Right renal cortex interstitium (tissue), 3 donors: Measurements from ENCODE around the gene ZNF277. TPM values are rescaled to one million over a fixed set of nuclear protein-coding genes. Genes with fewer than 3 reads are reported as not detected.
"Not testable (repeated sequence)": the region's sequence is repeated elsewhere in the genome, so short reads cannot be mapped to it uniquely, and the experiment has no call there.

Source experiments
- DNase-seq, 3 donors: peaks; one replicate each; pipeline ENCODE4 v3.0.0-alpha.2; 2013; ENCODE audit warnings: low read depth in 3 of 3, low spot score in 2 of 3
- polyA plus RNA-seq, 3 donors: library from polyadenylated mRNA; unstranded; fragments of 120-200 nt; gene quantifications; one replicate each; pipeline ENCODE4 v1.2.1, GENCODE V29; 2013; ENCODE audit not compliant: insufficient read length in 3 of 3

The ZNF277 gene
- polyA plus RNA-seq, 3 donors = 39.1 to 45.1 (median 42.0) TPM

DNA sequence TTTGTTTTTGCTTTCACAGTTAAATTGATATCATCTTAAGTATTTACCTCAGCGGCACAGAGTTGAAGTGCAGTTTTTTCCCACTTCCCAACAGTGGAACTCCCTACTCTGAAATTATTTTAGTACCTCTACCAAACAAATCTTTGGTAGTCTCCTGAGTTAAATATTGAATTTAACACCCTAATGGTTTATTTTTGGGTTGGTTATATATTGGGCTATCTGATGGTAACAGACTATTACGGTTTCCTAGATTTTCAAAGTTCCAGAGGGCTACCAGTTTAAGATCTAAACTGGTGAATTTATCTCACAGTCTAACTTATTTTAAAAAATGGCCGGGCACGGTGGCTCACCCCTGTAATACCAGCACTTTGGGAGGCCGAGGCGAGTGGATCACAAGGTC lies 1.3 kb downstream of the ZNF277 start:
- no peak for DNase-seq

DNA sequence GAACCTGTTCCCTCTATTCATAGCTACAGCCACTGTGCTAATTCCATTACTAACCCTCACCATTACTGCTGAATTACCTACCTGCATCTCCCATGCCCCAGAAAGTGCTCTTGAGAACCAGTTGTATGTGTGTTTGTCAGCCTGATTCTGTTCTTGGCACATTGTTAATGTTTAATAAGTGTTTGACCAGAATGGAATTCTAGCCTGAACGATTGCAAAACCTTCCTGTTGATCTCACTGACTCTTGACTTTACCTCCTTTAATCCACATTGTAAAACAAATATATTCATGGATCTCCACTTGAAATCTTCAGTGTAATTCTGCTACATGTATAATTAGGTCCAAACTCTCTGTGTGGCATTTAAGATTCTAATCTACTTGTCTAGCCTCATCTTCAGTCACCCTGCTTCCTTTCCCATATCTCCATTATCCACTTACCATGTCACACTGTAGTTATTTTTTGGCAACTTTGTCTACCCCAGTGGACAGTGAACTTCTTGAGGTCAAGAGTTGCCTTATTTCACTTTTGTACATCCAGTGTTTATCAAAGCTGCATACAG lies 4.9 kb downstream of the ZNF277 start:
- no peak for DNase-seq

DNA sequence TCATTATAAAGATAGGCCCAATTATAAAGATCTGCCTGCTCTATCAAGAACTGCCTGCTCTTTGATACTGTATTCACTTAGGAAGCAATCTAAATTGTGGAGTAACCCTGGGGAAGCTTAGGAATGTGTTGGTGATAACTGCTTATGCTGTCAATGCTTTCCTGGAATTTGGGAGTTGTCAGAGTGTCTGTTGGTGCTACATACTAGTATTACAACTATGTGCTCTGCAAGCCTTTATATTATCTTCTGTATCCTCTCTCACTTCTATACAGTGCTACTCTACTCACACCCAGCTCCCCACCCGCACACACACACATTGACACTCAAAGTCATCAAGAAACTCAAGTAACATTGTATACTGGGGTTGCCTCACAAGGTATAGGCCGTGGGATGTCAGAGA lies 6.1 kb downstream of the ZNF277 start:
- no peak for DNase-seq

- DNase-seq = no peak
Observed at GRCh38 chr7:112213735-112214134, 7.2 kb downstream of the ZNF277 start.

DNA sequence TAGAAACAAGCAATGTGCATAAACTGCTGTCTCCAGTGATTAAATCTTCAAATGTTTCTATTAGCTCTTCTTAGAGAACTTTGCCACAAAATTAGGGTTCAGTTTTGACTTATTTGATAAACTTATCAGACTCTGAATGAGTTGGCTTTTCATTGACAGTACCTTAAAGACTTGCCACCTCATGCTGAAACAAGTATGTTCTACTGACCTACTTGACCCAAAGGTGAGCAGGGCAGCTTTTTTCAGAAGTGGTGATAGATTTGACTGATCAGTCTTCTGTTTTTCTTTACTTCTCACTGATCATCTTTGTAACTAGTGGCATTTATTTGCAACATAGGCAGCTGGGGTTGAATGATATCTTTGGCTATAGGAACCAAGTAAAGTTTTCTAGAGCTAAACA lies 7.8 kb downstream of the ZNF277 start:
- DNase-seq = no peak

DNA sequence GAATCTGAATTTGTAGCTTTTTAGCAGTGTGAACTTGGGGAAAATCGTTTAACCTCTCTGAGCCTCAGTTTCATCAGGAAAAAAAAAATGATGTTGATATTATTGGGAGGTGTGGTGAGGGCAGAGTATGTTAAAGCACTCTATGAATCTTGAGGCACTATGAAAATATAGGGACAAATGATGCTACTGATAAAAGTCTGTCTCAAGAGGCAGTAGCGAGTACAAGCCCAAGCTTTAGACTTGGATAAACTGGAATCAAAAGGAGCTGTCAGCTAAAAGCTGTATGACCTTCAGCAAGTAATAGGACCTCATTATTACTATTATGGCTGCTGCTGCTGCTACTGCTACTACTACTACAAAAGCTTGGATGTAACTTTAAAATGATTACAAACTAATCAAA lies 8.4 kb downstream of the ZNF277 start:
- DNase-seq = no peak

DNA sequence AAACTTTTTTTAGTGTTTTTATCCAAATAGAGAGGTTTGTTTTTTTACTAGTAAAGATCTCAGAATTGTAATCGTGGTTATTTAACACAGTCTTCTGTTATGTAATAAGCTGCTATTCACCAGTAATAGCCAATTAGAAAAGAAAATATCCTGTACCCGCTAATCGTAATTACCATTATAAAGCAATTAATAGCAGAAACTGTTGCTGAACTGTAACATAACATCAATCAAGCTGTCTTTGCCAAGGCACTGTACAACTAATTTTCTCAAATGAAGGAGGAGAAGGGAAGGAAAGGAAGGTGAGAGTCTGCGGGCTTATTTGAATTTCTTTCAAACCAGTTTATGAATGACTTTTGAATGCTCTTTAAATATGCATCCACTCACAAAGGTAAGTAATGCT lies 9.3 kb downstream of the ZNF277 start:
- no peak for DNase-seq

DNA sequence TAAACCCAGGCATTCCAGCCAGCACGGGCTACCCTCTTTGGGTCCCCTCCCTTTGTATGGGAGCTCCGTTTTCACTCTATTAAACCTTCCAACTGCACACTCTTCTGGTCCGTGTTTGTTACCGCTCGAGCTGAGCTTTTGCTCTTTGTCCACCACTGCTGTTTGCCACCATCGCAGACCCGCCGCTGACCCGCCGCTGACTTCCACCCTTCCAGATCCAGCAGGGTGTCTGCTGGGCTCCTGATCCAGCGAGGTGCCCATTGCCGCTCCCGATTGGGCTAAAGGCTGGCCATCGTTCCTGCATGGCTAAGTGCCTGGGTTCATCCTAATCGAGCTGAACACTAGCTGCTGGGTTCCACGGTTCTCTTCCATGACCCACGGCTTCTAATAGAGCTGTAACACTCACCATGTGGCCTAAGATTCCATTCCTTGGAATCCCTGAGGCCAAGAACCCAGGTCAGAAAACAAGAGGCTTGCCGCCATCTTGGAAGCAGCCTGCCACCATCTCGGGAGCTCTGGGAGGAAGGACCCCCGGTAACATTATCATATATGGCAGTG lies 14.5 kb downstream of the ZNF277 start:
- no peak for DNase-seq

- DNase-seq = no peak
Observed at GRCh38 chr7:112223310-112223709, 16.8 kb downstream of the ZNF277 start.

- DNase-seq = no peak
Observed at GRCh38 chr7:112224186-112224585, 17.7 kb downstream of the ZNF277 start.

GRCh38 chr7:112225006-112225405 lies 18.5 kb downstream of the ZNF277 start:
- DNase-seq = no peak

- DNase-seq = no peak
Observed at GRCh38 chr7:112226701-112227276, 20.3 kb downstream of the ZNF277 start.

- DNase-seq = no peak
Observed at GRCh38 chr7:112228632-112229031, 22.1 kb downstream of the ZNF277 start.

DNA sequence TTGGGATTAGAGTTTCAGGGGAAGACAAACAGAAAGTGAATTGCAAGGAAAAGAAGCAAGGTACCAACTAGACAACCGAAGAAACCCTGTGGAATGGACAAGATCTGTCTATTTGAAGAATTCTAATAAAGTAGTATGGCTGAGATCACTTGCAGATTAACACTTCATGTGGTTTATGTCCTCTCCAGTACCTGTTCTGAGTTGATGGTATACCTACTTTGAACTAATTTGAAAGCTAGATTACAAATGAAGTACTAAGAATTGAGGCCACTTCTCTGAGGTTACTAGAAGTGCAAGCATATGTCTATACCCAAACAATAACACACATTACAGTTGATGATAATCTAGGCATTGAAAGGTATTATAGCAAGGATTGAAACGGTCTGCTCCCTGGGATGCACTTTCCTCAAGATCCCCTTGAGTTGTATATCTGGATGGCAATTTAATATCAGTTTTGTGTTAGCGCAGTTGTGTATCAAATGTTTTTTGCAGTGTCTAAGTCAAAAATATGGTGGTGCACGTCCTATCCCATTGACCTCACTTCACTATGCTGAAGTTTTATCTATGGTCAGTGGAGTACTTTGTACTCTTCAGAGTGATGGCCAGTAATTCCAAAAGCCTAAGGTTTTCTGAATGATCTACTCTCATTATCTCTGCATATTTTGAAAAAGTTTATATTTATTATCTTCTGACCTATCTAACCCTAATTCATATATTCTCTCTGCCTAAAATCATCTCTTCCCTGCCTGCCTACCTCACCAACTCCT lies 25.9 kb downstream of the ZNF277 start:
- no peak for DNase-seq

DNA sequence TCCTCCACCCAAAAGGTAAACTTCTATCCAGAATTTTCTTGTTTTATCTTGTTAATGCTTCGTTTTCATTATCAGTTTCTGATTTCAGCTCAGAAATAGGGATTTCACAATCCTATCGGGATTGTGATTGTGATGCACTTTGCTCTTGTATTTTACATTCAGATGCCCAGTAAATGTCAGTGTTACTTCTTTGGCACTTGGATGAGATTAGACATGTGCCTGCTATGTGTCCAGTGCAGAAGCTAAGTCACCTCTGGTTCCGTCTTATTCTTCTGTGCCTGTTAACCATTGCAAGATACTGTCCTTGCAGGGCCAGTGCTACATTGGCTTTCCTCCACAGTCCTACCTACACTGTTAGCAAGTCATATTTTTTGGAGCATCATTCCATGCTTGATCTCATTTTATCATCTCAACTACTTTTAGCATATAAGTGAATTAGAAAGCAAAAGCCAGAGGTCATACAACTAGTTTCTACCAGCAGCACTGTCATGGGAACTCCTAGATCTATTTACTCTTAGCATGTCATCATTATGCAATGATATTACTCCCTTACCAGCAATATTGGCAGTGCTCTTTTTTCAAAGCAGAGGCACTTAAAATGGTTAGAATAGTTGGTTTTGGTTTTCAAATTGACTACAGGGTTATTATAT lies 26.7 kb downstream of the ZNF277 start:
- DNase-seq = no peak

DNA sequence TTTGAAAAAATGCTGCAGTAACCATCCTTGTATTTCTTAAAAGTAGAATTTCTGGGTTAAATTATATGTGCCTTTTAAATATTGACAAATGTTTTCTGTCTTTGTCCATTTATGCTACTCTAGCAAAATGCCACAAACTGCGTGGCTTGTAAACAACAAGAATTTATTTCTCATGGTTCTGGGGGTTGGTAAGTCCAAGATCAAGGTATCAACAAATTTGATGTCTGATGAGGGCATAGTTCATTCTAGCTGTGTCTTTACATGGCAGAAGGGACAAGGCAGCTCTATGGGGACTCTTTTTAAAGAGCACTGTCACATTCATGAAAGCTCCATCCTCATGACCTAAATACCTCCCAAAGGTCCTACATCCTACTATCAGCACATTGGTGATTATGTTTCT lies 27.7 kb downstream of the ZNF277 start:
- no peak for DNase-seq

GRCh38 chr7:112236597-112236996 lies 30.1 kb downstream of the ZNF277 start:
- DNase-seq = no peak

DNA sequence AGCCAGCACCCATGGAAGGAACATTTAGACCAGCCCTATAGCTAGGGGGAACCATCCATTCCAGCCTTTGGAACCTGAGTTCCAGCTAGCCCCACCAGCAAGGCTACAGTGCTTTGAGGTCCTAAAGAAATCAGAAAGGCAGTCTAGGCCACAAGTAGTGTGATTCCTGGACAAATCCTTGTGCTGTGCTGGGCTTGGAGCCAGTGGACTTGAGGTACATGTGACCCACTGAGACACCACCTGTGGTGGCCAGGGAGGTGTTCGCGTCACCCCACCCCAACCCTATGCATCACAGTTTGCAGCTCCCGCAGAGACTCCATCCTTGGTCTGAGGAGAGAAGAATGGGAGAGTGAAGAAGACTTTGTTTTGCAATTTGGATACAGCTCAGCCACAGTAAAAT lies 31.8 kb downstream of the ZNF277 start:
- DNase-seq = no peak

DNA sequence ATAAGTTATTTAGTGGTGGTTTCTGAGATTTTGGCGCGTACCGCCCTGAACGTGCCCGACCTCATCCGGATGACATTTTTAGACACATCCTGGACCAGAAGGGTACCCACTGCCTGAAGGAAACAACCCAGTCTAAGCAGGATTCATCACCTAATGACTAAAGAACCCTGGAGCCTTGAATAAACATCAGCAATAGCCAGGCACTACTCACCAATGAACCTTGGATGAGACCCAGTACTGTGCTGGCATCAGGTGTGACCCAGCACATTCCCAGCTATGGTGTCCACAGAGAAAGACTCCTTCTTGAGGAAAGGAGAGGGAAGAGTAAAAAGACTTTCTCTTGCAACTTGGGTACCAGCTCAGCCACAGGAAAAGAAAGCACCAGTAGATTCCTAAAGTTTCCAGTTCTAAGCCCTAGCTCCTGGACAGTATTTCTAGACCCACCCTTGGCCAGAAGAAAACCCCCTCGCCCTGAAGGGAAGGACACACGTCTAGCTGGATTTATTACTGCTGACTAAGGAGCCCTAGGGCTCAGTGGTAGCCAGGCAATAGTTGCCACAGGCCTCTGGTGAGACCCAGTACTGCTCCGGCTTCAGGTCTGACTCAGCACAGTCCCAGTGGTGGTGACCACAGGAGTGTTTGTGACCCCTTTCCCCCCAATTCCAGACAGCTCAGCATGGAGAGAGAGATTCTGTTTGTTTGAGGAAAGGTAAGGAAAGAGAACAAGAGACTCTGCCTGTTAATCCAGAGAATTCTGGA lies 32.5 kb downstream of the ZNF277 start:
- no peak for DNase-seq

GRCh38 chr7:112248598-112248997 lies 42.1 kb downstream of the ZNF277 start:
- no peak for DNase-seq

DNA sequence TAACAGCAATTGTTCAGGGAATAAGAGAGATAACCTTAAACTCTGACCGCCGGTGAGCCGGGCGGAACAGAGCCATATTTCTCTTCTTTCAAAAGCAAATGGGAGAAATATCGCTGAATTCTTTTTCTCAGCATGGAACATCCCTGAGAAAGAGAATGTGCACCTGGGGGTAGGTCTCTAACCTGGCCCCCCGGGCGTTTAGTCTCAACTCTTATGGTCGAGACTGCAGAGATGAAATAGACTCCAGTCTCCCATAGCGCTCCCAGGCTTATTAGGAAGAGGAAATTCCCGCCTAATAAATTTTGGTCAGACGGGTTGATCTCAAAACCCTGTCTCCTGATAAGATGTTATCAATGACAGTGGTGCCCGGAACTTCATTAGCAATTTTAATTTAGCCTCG lies 43.5 kb downstream of the ZNF277 start:
- DNase-seq = not testable (repeated sequence)
